Stimulated activated CD4-positive, alpha-beta T cell treated with anti-CD3 and anti-CD28 coated beads, Interleukin-12 subunit alpha, Interleukin-12 subunit beta, amount 100 ng/mL, for 4 hours (primary cell): ENCODE measurements around the gene ETV6.
A peak's percentile ranks its signal among the peaks of the same experiment; 100 is the strongest.

ENCODE experiments used
- DNase-seq: peaks from one replicate; pipeline ENCODE4 v3.0.0-alpha.2; 2020

ETV6 gene

DNA sequence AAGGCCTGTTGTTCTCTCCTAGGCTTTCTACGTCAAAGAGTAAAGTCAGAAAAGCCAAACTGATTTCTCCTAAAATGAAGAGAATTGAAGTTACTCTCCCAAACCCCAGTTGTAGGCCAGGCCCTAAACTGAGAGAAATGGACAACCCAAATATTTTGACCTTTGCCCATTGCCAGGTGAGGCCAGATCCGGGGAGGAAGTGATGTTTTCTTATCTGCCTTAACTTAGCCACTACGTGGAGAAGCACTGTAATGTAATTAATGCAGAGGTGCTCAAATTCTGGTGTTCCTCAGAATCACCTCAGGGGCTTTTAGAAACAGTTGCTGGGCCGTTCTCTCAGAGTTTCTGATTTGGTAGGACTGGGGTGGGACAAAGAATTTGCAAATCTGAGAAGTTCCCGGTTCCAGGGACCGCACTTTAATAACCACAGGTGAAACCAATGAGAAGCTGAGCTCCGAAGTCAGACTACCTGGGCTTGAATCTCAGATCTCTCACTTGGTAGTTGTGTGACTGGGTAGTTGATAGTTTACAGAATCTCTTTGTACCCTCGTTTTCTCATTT lies 73.2 kb downstream of the ETV6 start:
- no peak for DNase-seq

DNA sequence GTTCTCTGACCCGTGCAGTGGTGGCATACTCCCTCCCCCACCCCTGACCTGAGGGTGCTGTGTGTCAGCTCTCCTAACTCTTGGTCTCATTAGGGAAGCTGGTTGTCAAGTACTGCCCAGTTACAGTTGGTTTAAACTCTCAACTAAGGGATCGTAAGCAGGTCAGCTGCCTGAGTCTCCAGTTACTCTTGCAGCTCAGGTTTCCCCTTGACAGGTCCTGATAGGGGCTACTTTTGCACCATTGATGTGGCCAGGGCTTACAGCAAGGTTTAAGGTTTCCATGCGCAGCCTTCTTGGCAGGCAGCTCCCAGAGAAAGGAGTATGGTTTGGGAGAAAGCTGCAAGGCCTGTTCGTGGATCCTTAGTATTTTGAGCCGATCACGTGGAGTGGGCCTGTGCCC lies 74.5 kb downstream of the ETV6 start:
- DNase-seq: no peak

DNA sequence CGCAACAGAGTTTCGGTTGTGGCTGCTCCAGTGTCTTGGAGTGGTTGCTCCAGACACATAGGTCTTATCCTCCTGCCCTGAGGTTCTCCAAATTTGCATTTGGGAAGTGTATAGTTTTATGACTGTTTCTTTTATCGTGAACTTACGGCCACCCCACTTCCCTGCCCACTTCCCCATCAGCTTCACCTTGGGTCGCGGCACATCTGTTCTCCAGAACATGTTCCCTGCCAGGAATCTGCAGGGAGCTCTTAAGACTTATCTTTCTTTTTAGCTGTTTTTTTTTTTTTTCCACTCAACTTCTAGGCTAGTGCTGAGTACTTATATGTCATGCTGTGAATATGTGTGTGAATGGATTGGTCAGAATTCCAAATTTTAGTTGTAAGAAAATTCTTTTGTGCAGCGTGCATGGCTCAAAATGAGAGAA lies 75.4 kb downstream of the ETV6 start:
- no peak for DNase-seq

DNA sequence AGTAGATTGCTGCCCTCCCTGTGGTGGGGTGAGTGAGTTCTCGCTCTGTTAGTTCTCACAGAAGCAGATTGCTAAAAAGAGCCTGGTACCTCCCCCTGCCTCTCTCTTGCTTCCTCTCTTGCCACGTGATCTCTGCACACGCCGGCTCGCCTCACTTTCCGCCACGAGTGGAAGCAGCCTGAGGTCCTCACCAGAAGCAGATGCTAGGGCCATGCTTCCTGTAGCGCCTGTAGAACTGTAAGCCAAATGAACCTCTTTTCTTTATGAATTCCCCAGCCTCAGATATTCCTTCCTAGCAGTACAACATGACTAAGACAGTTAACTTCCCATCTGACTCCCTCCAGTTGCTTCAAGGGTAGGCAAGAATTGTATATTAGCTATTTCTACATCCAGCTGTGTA lies 76.2 kb downstream of the ETV6 start:
- no peak for DNase-seq

DNA sequence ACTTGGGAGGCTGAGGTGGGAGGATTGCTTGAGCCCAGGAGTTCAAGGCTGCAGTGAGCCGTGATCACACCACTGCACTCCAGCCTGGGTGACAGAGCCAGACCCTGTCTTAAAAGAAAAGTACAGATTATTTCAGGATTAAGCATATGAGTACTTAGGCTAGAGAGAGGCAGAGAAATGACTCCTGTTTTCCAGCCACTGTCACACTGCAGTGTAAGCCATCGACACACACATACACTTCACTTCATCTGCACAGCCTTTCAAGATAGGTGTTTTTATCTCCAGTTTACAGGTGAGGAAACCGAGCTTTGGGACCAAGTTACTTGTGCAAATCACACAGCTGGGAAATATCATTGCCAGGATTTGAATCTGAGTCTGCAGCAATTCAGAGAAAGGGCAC lies 77.2 kb downstream of the ETV6 start:
- no peak for DNase-seq

DNA sequence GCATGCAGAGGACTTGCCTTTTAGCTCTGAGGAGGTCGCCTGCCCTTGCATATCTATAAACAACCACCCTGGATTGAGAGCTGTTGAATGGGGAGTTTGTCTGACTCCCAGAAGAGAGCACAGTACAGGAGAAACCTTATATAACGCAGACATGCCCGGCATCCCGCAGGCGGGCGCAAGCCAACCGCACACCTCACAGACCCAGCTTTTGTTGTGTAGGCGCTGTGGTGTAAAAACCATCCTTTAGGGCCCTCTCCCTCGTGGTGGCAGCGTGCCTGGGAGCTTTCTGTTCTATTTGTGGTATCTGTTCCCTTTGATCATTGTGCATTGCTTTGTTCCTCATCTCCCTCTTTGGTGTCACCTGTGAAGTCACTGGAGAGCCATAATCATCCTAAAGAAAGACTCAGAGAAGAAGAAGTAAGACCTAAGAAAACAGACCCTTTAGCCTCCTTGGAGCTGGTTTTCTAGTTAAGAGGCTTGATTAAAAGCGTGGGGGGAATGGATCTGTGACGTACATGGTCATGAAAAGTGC lies 77.7 kb downstream of the ETV6 start:
- peak; percentile 33 for DNase-seq

DNA sequence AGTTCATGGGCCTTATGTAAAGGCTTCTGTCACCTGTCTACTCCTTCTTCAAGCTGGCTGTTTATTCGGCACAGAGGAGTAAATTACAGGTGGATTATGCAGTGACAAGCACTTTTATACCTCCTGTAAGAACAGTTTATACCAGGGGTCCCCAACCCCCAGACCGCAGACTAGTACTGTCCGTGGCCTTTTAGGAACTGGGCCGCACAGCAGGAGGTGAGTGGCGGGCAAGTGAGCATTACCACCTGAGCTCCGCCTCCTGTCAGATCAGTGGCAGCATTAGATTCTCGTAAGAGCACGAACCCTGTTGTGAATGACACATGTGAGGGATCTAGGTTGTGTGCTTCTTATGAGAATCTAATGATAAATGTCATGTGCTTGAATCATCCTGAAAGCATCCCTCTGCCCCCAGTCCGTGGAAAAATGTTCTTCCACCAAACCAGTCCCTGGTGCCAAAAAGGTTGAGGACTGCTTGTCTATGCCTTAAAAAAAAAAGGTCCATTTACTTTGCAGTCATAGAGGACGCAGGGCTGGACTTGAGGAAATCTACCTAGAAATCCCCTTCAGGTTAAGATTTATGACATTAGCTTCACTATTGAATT lies 78.8 kb downstream of the ETV6 start:
- no peak for DNase-seq

DNA sequence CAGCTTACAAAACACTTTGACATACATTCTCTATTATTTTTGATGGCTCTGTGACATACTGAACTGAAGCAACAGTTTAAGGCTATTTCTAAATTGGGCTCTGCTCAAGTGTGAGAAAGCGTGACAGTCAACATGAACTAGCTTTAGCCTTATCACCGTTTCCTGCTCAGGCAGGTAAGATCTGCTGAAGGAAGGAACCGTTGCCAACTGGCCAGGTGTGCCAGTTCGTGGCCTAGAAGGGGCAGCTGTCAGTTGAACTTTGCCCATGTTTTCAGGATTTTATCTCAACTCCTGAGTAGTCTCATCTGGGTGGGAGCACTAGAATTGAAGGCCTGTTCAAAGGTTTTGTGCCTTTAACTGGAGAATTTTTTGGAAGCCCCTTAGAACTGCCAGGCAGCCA lies 79.5 kb downstream of the ETV6 start:
- no peak for DNase-seq

DNA sequence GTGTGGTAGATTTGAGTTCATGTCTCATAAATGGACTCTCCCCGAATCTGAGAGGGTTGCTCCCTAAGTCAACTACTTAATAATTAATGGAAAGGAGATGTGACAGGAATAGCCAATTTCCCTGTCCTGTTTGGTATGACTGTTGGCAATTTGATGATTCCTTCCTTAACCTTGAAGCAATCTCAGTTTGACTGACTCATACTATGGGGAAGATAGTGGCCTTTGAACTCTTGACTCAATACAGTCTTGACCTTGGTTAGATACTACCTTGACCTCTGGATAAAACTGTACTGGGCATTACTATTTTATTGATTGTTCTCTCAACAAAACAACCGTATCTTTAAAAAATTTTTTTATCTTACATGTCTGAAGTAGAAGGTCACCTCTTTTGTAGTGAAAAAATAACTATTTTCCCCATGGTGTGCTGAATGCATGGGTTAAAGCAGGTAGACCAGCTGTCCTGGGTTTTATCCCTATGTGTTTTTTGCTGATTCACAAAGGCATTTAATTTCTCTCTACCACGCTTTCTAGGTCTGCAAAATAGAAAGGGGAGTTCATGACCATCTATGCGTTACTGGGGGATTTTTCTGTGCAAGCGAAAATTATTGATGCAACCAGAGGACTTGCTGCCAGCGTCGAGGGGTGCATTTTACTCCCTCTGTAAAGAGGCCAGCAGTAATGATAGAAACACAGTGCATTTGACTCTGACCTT lies 80.1 kb downstream of the ETV6 start:
- DNase-seq: no peak

DNA sequence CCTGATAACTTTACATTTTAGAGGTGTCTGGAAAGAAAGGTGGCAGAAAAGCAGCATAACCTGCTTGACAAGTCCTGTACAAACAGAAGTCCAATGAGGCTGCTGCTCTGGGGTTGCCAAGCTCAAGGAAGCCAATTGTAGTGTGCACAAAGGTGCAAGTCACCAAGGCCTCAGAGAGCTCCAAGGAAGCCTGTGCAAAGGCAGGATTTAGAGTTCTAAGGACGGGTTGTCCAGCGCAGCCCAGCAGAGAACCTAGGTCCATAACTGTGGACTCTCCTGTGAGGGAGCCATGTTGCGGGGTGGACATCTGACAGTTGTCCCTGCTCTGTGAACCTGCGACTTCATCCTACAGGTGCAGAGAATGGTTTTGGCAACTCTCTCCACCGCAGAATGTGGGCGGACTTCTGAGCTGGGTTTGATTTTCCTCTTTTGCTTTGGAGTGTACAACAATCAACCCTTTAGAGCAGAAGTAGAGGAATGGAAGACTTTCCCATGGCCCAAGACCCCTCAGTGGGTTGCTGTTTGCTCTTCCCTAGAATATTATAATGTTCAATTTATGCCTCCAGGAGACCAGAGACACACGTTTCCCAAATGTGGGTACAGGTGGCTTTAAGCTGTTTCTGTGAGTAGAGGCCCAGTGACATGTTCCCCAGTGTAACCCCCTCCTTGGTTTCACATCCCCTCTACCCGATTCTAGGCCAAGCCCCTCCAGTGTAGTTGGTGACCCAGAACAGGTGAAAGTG lies 81.0 kb downstream of the ETV6 start:
- no peak for DNase-seq

DNA sequence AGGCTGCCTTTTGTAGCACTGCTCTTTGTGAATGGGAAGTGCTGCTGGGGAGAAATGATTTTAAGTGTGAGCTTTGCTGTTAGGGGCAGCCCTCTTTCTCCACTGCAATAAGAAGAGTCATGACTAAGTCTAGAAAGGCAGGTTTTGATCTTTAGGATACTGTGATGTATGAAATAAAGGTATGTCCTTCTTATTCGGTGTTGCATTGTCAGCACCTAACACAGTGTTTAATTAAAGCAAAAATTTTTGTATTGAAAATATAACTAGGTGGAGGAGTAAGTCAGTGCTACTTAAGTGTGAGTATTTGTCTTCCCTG lies 81.5 kb downstream of the ETV6 start:
- no peak for DNase-seq

DNA sequence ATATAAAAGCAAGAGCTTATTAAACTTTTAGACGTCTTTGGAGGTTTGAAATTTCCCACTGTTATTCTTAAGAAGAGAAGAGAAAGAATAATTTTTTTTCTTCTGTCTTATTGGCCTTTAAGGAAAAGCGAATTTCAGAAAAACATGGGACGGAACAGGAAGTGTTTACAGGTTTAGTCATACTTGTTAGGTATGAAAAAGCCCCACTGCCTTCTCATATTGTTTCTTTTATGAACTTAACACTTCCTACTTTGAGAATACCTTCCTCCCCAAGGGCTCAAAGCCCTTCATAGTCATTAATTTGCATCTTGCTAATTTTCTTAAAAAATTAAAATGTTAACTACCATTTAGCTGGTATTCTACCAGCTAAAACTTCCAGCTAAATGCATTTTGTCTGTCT lies 82.0 kb downstream of the ETV6 start:
- DNase-seq: no peak

DNA sequence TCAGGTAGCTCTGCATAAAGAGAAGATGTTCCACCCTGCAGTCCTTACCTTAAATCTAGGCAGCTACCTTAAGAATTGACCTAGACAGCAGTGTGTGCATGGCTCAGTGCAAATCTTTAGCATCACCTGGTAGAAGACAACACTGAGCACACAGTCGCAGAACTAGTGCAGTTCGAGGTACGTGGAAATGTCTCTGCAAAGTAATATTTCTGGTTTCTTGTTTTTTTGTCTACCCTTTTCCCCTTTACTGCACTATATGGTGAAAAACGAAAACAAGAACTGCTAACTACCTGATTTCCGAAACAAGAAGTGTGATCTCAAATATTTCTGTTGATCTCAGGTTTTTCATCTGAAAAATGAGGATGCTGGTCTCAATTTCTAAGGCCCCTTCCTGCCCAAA lies 82.5 kb downstream of the ETV6 start:
- no peak for DNase-seq

DNA sequence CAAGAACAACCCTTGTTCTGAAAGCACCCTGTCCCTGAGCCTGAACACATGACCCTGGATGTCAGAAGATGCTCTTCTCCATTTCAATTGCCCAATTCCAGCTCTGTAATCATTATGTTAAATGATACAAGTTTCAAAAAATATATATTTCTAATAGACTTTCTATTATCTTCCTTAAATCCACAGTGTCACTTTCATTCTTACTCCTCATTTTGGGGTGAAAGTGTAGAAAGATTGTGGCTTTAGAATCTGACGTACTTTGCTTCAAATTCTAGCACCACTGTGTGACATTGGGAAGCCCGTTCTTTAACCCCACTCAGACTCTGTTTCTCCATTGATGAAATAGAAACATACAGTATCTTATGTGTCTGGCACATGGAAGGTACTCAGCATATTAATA lies 83.2 kb downstream of the ETV6 start:
- DNase-seq: no peak

DNA sequence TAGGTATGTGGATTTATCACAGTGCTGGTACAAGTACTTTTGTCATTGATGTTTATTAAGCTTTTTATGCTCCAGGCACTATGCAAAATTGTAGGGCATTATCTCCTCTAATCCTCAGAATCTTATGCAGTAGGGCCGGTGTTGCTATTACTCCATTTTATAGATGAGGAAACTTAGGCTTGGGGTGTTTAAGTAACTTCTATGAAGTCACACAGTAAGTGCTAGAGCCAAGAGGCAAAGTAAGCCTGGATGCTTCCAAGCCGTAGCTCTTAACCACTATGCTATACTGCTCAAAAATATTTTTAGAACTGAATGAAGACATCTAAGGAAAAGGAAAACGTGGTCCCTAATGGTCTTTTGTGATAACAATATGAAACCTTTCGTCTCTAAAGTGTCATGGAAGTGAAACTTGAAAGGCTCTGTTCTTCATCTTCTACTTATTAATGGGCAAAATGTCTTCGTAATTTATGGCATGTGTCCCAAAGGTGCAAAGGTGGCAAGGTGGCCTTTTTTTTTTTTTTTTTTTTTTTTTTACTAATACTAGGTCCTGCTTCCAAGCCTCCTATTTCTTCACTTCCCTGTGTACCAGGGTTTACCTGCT lies 85.2 kb downstream of the ETV6 start:
- DNase-seq: no peak

DNA sequence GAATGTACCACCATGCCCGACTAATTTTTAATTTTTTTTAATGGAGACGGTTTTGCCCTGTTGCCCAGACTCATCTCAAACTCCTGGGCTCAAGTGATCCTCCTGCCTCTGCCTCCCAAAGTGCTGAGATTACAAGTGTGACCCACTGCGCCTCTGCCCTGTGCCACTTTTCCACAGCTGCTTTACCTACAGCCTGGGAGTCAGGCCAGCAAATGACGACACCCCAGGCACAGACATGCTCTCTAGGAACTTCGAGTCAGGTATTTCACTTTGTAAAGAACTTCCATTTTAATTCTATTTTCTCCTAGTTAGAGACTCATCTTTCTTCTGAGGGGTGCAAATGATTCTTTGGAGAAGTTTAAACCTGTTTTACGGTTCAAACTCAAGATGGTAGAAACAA lies 89.0 kb downstream of the ETV6 start:
- no peak for DNase-seq

DNA sequence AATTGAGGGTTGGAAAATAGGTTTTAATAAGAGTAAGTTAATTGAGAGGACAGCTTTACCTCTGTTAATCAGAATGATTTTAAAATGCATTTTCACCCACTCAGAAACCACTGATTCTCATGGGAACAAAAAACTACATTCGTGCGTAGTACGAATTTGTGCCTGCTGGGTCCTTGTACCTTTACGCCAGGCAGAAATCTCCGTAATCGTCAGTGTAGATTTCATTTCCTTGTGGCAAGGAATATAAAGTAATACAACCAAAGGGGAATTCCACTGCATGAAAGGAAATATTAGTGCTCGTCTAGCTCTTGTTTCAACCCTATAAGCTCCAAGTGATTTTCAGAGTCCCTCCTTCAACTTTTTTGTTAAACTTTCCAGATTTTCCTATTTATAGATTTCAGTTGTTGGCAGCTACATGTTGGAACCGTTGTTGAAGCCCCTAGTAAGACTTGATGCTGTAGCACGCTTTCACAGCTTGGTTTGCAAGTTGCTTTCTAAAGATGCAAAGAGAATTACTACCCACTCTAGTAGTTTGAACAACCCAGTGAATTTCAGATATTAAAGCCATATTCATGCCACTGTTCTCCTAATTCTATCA lies 90.6 kb downstream of the ETV6 start:
- no peak for DNase-seq

DNA sequence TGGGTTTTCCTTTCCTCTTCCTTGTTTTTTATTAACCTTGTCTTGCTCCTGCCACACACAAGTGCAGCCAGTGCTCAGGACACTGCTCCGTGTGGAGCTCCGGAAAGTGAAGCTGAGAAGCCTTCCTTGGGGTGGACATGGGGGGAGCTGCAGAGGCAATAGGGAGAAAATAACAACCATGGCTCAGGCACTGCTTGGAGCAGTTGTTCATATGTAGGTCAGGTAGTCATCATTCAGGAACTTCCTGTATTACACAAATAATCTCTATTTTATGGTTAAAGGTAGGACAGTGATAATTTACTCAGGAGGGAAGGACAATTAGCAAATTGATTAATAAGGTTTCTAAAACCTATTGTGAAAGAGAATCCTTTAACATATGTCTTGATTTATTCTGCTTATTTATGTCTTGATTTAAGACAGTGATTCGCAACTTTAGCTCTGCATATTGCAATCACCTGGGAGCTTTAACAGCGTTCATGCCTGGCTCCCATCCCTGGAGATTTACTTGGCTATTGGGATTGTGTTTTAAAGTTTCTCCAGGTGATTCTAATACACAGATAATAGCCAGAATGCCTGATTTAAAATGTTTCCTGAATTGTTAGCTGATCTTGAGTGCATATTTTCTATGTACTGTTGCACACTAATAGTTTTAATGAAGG lies 92.1 kb downstream of the ETV6 start:
- DNase-seq: no peak

DNA sequence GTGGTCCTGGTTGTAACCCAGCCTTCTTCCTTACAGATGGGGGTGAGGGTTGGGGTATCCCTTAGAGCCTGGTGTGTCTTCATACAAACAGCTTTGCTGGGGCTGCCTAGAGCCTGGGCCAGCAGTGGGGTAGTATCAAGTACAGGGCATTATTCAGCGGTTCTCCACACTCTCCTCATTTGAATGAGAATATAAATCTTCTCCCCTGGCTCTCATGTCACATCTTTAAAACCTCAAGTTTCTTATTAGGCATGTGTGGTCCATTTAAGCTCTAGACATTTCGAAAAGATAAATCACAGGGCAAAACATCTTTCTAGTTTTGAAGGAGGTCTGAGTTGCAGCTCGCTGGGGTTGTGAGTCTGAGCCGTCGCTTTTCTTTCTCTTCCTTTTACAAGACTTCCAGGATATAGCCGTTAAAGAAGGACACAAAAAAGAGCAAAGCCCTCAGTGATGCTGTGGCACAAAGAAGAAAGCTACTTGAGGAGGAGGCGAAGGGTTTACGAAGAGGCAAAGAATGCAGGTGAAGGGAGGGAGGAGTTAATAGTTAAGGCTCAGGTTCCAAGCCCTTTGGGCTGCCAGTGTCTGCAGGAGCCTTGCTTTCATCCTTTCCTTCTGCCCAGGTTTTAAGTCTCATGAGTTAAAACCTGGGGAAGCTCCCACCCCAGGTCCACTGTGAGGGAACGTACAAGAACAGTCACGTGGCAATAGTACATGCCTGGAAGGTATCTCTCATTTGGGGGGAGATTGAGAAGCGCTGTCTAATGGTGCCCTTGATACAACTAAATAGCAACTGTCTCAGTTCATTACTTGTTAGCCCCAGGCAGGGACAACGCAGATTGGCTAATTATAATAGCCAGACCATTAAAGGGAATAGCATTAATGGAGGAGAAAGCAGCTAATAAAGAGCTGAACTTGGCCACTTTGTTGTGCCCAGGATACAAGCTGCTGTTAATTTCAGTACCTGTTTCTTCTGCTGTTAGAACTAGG lies 94.2 kb downstream of the ETV6 start:
- DNase-seq: no peak

DNA sequence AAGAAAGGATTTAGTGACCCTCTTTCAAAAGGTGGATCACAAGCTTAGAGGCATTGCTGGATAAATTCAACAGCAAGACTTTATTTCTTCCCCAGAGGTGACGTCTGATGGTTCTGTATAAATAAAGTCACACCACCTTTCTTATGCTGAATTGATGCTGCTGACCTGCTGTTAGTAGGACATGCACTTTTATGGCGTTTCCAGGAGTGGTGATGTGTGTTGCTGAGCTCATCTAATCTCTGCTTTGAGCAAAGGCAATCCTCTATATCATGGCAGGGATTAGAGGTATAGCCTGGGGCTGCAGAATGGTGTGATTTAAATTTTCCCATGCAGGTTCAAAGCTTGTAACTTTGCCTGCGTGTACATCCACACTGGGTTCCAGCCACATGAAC lies 94.9 kb downstream of the ETV6 start:
- no peak for DNase-seq

DNA sequence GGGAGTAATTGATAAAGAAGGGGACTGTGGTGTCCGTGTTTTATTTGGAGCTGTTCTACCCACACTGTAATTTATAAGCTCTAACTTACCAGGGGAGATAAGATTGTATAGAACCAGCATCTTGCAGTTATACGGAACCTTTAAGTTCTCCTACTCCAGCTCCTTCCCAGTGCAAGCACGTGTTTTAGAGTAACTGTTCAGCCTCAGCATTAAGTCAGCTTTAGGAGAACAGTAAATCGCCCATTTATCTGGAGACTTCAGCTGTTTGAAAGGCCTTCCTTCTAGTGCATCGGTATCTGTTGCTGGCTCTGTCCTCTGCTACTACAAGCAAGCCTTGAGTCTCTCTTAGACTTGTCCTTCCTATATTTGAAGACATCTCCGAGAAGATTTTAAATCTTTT lies 95.6 kb downstream of the ETV6 start:
- DNase-seq: no peak
